OCI-LY1 (cell line): ENCODE measurements around the gene IFT43.

ENCODE experiments used
- H2AFZ ChIP-seq: fragments of 200-600 bp; sonication (generic), shearing (Covaris generic); 2 replicates; pipeline ENCODE4 v1.6.0; 2014; ENCODE audit warnings: antibody characterized with exemption, mild to moderate bottlenecking, low read length
- H3F3A ChIP-seq: fragments of 200-600 bp; sonication (generic), shearing (Covaris generic); 2 replicates; pipeline ENCODE4 v1.6.0; 2014; ENCODE audit warnings: mild to moderate bottlenecking, antibody characterized with exemption, low read length, moderate library complexity; ENCODE audit not compliant: insufficient read depth
- H3K27ac ChIP-seq: fragments of 200-600 bp; sonication (generic); 2 replicates; pipeline ENCODE4 v1.5.1; 2014; ENCODE audit warnings: low read length, mixed run types, mild to moderate bottlenecking, low read depth; ENCODE audit not compliant: poor library complexity, severe bottlenecking
- H3K27me3 ChIP-seq: fragments of 200-600 bp; sonication (generic); 2 replicates; pipeline ENCODE4 v1.6.0; 2014; ENCODE audit warnings: antibody characterized with exemption, mild to moderate bottlenecking, low read length, moderate library complexity; ENCODE audit not compliant: insufficient read depth
- H3K36me3 ChIP-seq: fragments of 200-600 bp; sonication (generic); 2 replicates; pipeline ENCODE4 v1.6.1; 2014; ENCODE audit warnings: mild to moderate bottlenecking, antibody characterized with exemption, low read length, moderate library complexity, mixed read lengths; ENCODE audit not compliant: insufficient read depth
- H3K4me1 ChIP-seq: fragments of 200-600 bp; sonication (generic); 2 replicates; pipeline ENCODE4 v1.5.1; 2014; ENCODE audit warnings: mild to moderate bottlenecking, low read length, moderate library complexity; ENCODE audit not compliant: insufficient read depth, severe bottlenecking
- H3K4me2 ChIP-seq: fragments of 200-600 bp; sonication (generic), shearing (Covaris generic); 2 replicates; pipeline ENCODE4 v1.6.1; 2014; ENCODE audit warnings: low read length
- H3K4me3 ChIP-seq: fragments of 200-600 bp; sonication (generic); 2 replicates; pipeline ENCODE4 v1.5.1; 2014; ENCODE audit warnings: low read length, low read depth, mild to moderate bottlenecking, mixed read lengths; ENCODE audit not compliant: poor library complexity, severe bottlenecking
- H3K79me2 ChIP-seq: fragments of 200-600 bp; shearing (Covaris generic); 2 replicates; pipeline ENCODE4 v1.6.1; 2016; ENCODE audit warnings: mixed run types, low read length, mixed read lengths; ENCODE audit not compliant: insufficient read depth
- H3K9ac ChIP-seq: fragments of 200-600 bp; sonication (generic), shearing (Covaris generic); 2 replicates; pipeline ENCODE4 v1.6.1; 2014; ENCODE audit warnings: mild to moderate bottlenecking, low read length, mixed read lengths
- H3K9me2 ChIP-seq: fragments of 200-600 bp; sonication (generic), shearing (Covaris generic); 2 replicates; pipeline ENCODE4 v1.6.1; 2014; ENCODE audit warnings: low read depth, mild to moderate bottlenecking, low read length, mixed read lengths
- H3K9me3 ChIP-seq: fragments of 200-600 bp; shearing (Covaris generic); 2 replicates; pipeline ENCODE4 v1.6.1; 2014; ENCODE audit warnings: low read length, mixed read lengths
- H4K20me1 ChIP-seq: fragments of 200-600 bp; sonication (generic), shearing (Covaris generic); 2 replicates; pipeline ENCODE4 v1.6.0; 2016; ENCODE audit warnings: mild to moderate bottlenecking, low read length; ENCODE audit not compliant: insufficient read depth
- CTCF ChIP-seq: fragments of 200-600 bp; sonication (generic), shearing (Covaris generic); IDR thresholded peaks from 2 replicates; pipeline ENCODE4 v1.5.1; 2017; ENCODE audit warnings: mild to moderate bottlenecking, antibody characterized with exemption, low read length, moderate library complexity, mixed read lengths
- EZH2 ChIP-seq: fragments of 200-600 bp; sonication (generic), shearing (Covaris generic); IDR thresholded peaks from 2 replicates; pipeline ENCODE4 v1.8.0; 2017; ENCODE audit warnings: borderline replicate concordance, mixed run types, mild to moderate bottlenecking, antibody characterized with exemption, low read length, moderate library complexity, mixed read lengths

The IFT43 gene

DNA sequence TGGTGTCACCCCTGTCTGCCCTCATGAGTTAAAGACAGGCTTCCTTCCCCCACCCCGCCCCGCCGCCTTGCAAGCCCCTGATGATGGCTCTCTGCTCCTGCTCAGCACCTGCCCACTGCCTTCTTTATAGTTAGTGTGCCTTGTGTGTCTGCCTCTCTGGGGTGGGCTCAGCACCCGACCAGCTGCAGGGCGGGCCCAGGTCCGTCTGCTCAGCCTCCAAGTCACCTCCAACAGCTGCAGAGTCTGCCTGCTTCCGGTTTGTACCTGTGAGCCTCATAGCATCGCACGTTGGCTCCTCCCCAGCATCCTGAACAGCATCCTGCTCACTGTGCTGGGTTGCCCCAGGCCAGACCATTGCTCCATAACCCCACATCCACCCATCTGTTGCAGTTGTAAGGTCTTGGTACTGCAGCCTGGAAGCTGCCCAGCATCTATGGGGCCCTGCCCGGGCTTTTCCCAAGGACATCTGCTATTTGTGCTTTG, 7.3 kb upstream of the IFT43 start:
- H3K4me2 ChIP-seq: peak overlapping the region; percentile 40
- H3K4me1 ChIP-seq: peaks cover 46% of the 10 kb centered on the region

DNA sequence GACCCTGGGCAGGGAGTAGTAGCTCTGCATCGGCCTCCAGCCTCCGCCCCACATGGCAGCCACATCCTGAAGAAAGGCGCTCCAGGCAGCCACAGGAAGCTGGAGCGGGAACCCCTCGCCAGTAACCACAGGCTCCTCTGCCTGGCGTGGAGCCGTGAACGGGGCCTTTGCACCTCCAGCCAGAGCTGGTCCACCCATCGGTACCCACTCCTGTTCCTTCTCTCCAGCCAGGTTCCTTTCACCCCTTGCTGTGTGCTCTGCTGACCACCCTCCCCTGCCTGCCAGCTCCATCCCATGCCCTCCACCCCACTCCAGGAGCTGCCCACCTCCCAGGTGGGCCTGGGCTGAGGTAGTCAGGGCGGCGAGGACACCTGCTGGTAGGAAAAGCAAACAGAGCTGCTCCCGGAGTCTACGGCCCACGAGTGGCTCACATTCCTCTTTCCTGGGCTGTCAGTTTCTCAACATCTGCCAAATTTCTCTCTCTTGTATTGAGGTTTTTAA, 6.4 kb upstream of the IFT43 start:
- H3K4me3 ChIP-seq: no peak overlapping the region
- no peaks in the 10 kb centered on the region for H3F3A ChIP-seq
- H4K20me1 ChIP-seq: no peaks in the 10 kb centered on the region
- no peak overlapping the region for H2AFZ ChIP-seq
- H3K9ac ChIP-seq: no peak overlapping the region
- no peaks in the 10 kb centered on the region for H3K9me2 ChIP-seq
- H3K36me3 ChIP-seq: no peaks in the 10 kb centered on the region
- H3K27ac ChIP-seq: no peak overlapping the region
- H3K4me1 ChIP-seq: peaks cover 46% of the 10 kb centered on the region
- peak overlapping the region; percentile 8; the same call in 1 of the 2 replicates for H3K4me2 ChIP-seq
- TF ChIP-seq EZH2: no peak
- TF ChIP-seq CTCF: peak; percentile 78
- no peaks in the 10 kb centered on the region for H3K27me3 ChIP-seq
- no peaks in the 10 kb centered on the region for H3K9me3 ChIP-seq
- H3K79me2 ChIP-seq: no peaks in the 10 kb centered on the region

More for the DNA sequence above, 7.3 kb upstream of the IFT43 start:
- no peaks in the 10 kb centered on the region for H3K79me2 ChIP-seq
- no peaks in the 10 kb centered on the region for H3K27me3 ChIP-seq
- no peak overlapping the region for H3K27ac ChIP-seq
- no peaks in the 10 kb centered on the region for H3F3A ChIP-seq
- no peak overlapping the region for H2AFZ ChIP-seq
- no peak overlapping the region for H3K4me3 ChIP-seq
- no peak overlapping the region for H3K9ac ChIP-seq
- H3K9me3 ChIP-seq: no peaks in the 10 kb centered on the region
- H3K36me3 ChIP-seq: no peaks in the 10 kb centered on the region
- H4K20me1 ChIP-seq: no peaks in the 10 kb centered on the region
- TF ChIP-seq EZH2: no peak
- TF ChIP-seq CTCF: no peak
- no peaks in the 10 kb centered on the region for H3K9me2 ChIP-seq

GRCh38 chr14:75979648-75980565, 5.7 kb upstream of the IFT43 start:
- no peak overlapping the region for H2AFZ ChIP-seq
- no peaks in the 10 kb centered on the region for H4K20me1 ChIP-seq
- H3K4me2 ChIP-seq: no peak overlapping the region
- peaks cover 46% of the 10 kb centered on the region for H3K4me1 ChIP-seq
- no peaks in the 10 kb centered on the region for H3K9me2 ChIP-seq
- H3F3A ChIP-seq: no peaks in the 10 kb centered on the region
- H3K9me3 ChIP-seq: no peaks in the 10 kb centered on the region
- no peaks in the 10 kb centered on the region for H3K27me3 ChIP-seq
- no peak overlapping the region for H3K4me3 ChIP-seq
- no peak for TF ChIP-seq EZH2
- TF ChIP-seq CTCF: no peak
- no peak overlapping the region for H3K27ac ChIP-seq
- H3K79me2 ChIP-seq: no peaks in the 10 kb centered on the region
- H3K36me3 ChIP-seq: no peaks in the 10 kb centered on the region
- no peak overlapping the region for H3K9ac ChIP-seq
